ENCODE data around the gene SEZ6L. TPM values are rescaled to one million over a fixed set of nuclear protein-coding genes. Genes with fewer than 3 reads are reported as not detected.
A peak's percentile ranks its signal among the peaks of the same experiment; 100 is the strongest.

The SEZ6L gene
- total RNA-seq, 1 donor from 2014 or later = 0.03 TPM

- DNase-seq (ENCODE audit: low read depth) = no peak
Observed at GRCh38 chr22:26174280-26174679, 5.0 kb downstream of the SEZ6L start.

- DNase-seq (ENCODE audit: low read depth) = no peak
Observed at GRCh38 chr22:26182723-26183122, 13.5 kb downstream of the SEZ6L start.

- no peak for DNase-seq (ENCODE audit: low read depth)
Observed at GRCh38 chr22:26185190-26185589, 15.9 kb downstream of the SEZ6L start.

- DNase-seq (ENCODE audit: low read depth) = no peak
Observed at GRCh38 chr22:26188341-26188740, 19.1 kb downstream of the SEZ6L start.

- no peak for DNase-seq (ENCODE audit: low read depth)
Observed at GRCh38 chr22:26194313-26194712, 25.1 kb downstream of the SEZ6L start.

GRCh38 chr22:26194877-26195276 lies 25.6 kb downstream of the SEZ6L start:
- DNase-seq (ENCODE audit: low read depth) = peak; percentile 10

- DNase-seq (ENCODE audit: low read depth) = no peak
Observed at GRCh38 chr22:26196657-26197056, 27.4 kb downstream of the SEZ6L start.

GRCh38 chr22:26197425-26197824 lies 28.2 kb downstream of the SEZ6L start:
- DNase-seq (ENCODE audit: low read depth) = no peak

- DNase-seq (ENCODE audit: low read depth) = no peak
Observed at GRCh38 chr22:26199665-26200064, 30.4 kb downstream of the SEZ6L start.

- no peak for DNase-seq (ENCODE audit: low read depth)
Observed at GRCh38 chr22:26202280-26202924, 33.1 kb downstream of the SEZ6L start.

GRCh38 chr22:26205494-26205893 lies 36.2 kb downstream of the SEZ6L start:
- no peak for DNase-seq (ENCODE audit: low read depth)

- no peak for DNase-seq (ENCODE audit: low read depth)
Observed at GRCh38 chr22:26210334-26210733, 41.1 kb downstream of the SEZ6L start.

- DNase-seq (ENCODE audit: low read depth) = no peak
Observed at GRCh38 chr22:26213826-26214225, 44.6 kb downstream of the SEZ6L start.

- DNase-seq (ENCODE audit: low read depth) = no peak
Observed at GRCh38 chr22:26214466-26214865, 45.2 kb downstream of the SEZ6L start.

GRCh38 chr22:26215736-26216135 lies 46.5 kb downstream of the SEZ6L start:
- no peak for DNase-seq (ENCODE audit: low read depth)

- no peak for DNase-seq (ENCODE audit: low read depth)
Observed at GRCh38 chr22:26225207-26225606, 55.9 kb downstream of the SEZ6L start.

GRCh38 chr22:26226538-26227297 lies 57.5 kb downstream of the SEZ6L start:
- DNase-seq (ENCODE audit: low read depth) = no peak

GRCh38 chr22:26229910-26230309 lies 60.6 kb downstream of the SEZ6L start:
- no peak for DNase-seq (ENCODE audit: low read depth)

- peak; percentile 59 for DNase-seq (ENCODE audit: low read depth)
Observed at GRCh38 chr22:26234296-26234695, 65.0 kb downstream of the SEZ6L start.

- no peak for DNase-seq (ENCODE audit: low read depth)
Observed at GRCh38 chr22:26235792-26236487, 66.7 kb downstream of the SEZ6L start.

- DNase-seq (ENCODE audit: low read depth) = no peak
Observed at GRCh38 chr22:26236991-26237390, 67.7 kb downstream of the SEZ6L start.

GRCh38 chr22:26238596-26238995 lies 69.3 kb downstream of the SEZ6L start:
- no peak for DNase-seq (ENCODE audit: low read depth)
